Stimulated activated CD4-positive, alpha-beta T cell treated with anti-CD3 and anti-CD28 coated beads, Interleukin-15, amount 100 ng/mL, for 1 hour (primary cell): Measurements from ENCODE around the gene SORCS3.

Experiments
- DNase-seq, 2 donors: peaks; one replicate each; pipeline ENCODE4 v3.0.0-alpha.2; 2020; ENCODE audit warnings: low read depth in 1 of 2, low spot score in 1 of 2

The SORCS3 gene

GRCh38 chr10:105247831-105248499 lies 606.9 kb downstream of the SORCS3 start:
- no peak for DNase-seq

- DNase-seq = no peak
Measured at GRCh38 chr10:105252911-105253310, 611.8 kb downstream of the SORCS3 start.

DNA sequence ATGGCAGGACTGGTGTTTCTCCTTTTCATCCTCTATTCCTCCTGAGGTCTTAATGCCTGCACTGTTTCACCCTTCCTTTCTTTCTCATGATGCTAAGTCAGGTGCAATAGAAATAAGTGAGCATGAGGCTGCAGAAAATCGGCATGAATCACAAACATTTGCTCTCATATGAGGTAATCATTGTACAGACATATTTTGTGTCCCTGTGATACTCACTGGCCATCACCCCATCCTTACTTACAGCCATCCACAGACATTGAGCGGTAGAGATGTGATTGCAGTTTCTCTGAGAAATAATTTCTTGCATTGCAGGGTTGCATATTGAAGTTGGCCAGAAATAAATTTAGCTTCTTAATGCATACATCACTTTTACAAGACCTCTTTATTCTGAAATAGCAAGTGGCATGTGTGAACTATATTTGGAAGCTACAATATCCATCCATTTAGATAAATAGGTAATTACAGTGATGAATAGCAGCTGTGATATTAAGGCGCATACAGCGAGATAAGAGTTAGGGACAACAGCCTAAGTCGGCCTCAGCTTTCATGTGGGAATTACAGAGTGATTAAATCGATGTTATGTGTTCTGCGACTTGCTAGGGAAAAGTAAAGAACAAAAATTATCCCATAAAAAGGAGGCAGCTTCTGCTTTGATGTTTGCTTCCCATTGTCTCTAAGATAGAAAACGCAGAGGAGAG lies 612.6 kb downstream of the SORCS3 start:
- no peak for DNase-seq

DNA sequence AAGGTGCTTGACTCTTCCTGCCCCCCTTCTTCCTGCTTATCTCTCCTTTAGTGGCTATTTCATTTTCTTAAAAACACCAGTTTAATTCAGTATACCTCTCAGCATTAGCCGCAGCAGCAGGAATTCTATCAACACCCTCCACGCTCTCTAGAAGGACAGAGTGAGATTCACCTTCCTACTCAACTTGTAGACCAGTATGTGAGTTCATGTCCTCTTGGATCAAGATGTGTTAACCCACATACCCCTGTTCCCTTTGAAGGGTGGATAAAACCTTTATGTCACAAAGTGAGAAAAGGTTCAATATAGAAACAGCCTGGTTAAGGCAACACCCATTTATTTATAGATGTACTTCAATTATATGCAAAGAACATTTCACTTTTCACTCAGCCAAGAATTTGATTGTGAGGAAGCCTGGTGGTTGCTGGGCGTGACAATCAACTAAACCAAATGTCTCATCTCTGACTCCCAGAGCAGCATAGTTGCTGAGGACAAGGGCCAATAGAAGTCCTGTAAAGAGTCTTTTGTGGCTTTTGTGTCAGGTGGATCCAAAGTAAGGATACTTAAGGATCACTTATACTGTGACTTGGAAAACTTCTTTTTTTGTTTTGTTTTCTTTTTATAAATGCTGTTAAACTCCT lies 617.1 kb downstream of the SORCS3 start:
- no peak for DNase-seq

- DNase-seq = no peak
Measured at GRCh38 chr10:105258674-105259065, 617.6 kb downstream of the SORCS3 start.

- DNase-seq = no peak
Measured at GRCh38 chr10:105259201-105259600, 618.1 kb downstream of the SORCS3 start.

- no peak for DNase-seq
Measured at GRCh38 chr10:105262666-105263065, 621.6 kb downstream of the SORCS3 start.

- no peak for DNase-seq
Measured at GRCh38 chr10:105266966-105267539, 626.0 kb downstream of the SORCS3 start.

- no peak for DNase-seq
Measured at GRCh38 chr10:105268961-105269360, 627.9 kb downstream of the SORCS3 start.

DNA sequence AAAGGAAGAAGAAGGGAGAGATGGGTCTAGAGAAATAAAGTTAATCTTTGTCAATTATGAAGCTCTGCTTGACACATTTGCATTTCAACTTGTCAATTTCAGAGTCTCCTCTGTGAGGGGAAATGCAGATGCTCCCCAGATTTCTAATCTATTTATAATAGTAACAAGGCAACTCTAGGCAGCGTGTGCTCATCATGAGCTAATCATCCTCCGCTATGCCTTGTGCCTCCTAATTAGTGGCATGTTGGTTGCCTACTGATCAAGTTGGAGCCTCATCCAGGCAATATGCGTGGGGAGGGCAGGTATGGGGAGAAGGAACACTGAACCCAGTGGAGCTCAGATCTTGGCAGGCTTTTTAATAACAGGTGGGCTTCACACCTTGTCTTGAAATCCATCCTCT lies 628.6 kb downstream of the SORCS3 start:
- no peak for DNase-seq

GRCh38 chr10:105274556-105275070 lies 633.5 kb downstream of the SORCS3 start:
- DNase-seq = no peak

- DNase-seq = no peak
Measured at GRCh38 chr10:105278439-105278838, 637.3 kb downstream of the SORCS3 start.

GRCh38 chr10:105279101-105279500 lies 638.0 kb downstream of the SORCS3 start:
- DNase-seq = no peak

- DNase-seq = no peak
Measured at GRCh38 chr10:105280895-105281294, 639.8 kb downstream of the SORCS3 start.

- no peak for DNase-seq
Measured at GRCh38 chr10:105284476-105285215, 643.6 kb downstream of the SORCS3 start.

- no peak for DNase-seq
Measured at GRCh38 chr10:105288026-105288425, 646.9 kb downstream of the SORCS3 start.

DNA sequence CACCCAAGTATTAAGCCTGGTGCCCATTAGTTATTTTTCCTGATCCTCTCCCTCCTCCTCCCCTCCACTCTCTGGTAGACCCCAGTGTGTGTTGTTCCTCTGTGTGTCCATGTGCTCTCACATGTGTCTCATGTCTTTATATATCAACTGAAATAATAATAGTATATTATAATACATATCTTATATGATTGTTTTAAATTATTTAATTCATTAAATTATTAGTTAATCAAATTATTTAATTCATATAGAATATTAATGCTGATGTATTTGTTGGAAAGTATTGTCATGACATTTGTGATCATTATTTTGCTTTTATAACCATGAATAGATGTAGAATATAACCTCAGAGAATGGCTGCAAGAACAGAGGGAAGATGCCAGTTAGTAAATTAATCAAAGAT lies 647.5 kb downstream of the SORCS3 start:
- DNase-seq = no peak

GRCh38 chr10:105291571-105291970 lies 650.5 kb downstream of the SORCS3 start:
- DNase-seq = no peak

- DNase-seq = no peak
Measured at GRCh38 chr10:105292236-105292635, 651.1 kb downstream of the SORCS3 start.
